K562 (cell line): ENCODE results near the gene ARMH4. TPM values are rescaled to one million over a fixed set of nuclear protein-coding genes. Genes with fewer than 3 reads are reported as not detected.

Experiments used
- ATAC-seq: fragments of 200-7000 bp; cut with Tn5 transposase; 3 replicates; pipeline ENCODE4 v1.9.1; 2020; ENCODE audit warnings: moderate library complexity
- BruUV-seq: library from RNA; stranded (reverse); fragments of 400-500 nt; replicated peaks from 2 replicates; lab custom pipeline; 2021; lab: Mats Ljungman, UMichigan
- CTCF ChIA-PET: fragments of 300-600 bp; formaldehyde crosslinking; extraction: SDS; loops from one replicate; lab custom pipeline; 2021; ENCODE audit warnings: low intra/inter-chr PET ratio; lab: Yijun Ruan, JAX
- POLR2A ChIA-PET: fragments of 300-600, 350-650 bp; sonication (Branson Sonifier 250); formaldehyde crosslinking; extraction: SDS; loops from one replicate; lab custom pipeline; 2021; ENCODE audit warnings: antibody characterized with exemption, inconsistent platforms; lab: Yijun Ruan, JAX
- DNase-seq, 4 experiments: peaks; one replicate each; pipeline versions ENCODE4 v3.0.0 to v3.0.0-alpha.2; 2011 to 2018; ENCODE audit warnings: low spot score in 3 of 4, mixed read lengths in 3 of 4; ENCODE audit errors: extremely low read depth in 1 of 4
- FAIRE-seq: peaks from 2 replicates; lab custom pipeline; 2011; peaks lifted over from hg19 to GRCh38; lab: Jason Lieb, UNC
- H2AFZ ChIP-seq: 2 replicates; pipeline ENCODE4 v1.6.0; 2011; ENCODE audit warnings: low read depth, low read length, control low read depth, inconsistent platforms
- H3K27ac ChIP-seq: fragments of 200-600 bp; 3 replicates; pipeline ENCODE4 v1.8.0; 2011; ENCODE audit warnings: low read depth, mild to moderate bottlenecking, control low read depth, inconsistent platforms, low read length, moderate library complexity, mixed read lengths; ENCODE audit errors: extremely low read depth
- H3K27me3 ChIP-seq, 2 experiments: fragments of 300-600 bp in 1 of 2; 2 replicates in 1 of 2; 3 replicates in 1 of 2; pipeline versions ENCODE4 v1.6.0 to v1.8.0; 2011; ENCODE audit warnings: inconsistent platforms in 2 of 2, low read length in 2 of 2, mild to moderate bottlenecking in 1 of 2, mixed read lengths in 1 of 2, moderate library complexity in 1 of 2; ENCODE audit not compliant: control insufficient read depth in 2 of 2, insufficient read depth in 2 of 2
- H3K36me3 ChIP-seq: fragments of 300-600 bp; 3 replicates; pipeline ENCODE4 v1.8.0; 2011; ENCODE audit warnings: mild to moderate bottlenecking, low read length, inconsistent platforms; ENCODE audit not compliant: control insufficient read depth, insufficient read depth
- H3K4me1 ChIP-seq, 2 experiments: fragments of 200-600 bp in 1 of 2; replicated peaks in 1 of 2; 2 replicates in 1 of 2; 3 replicates in 1 of 2; pipeline versions ENCODE4 v1.5.1 to v1.8.0; 2011; ENCODE audit warnings: inconsistent platforms in 2 of 2, low read length in 2 of 2, mild to moderate bottlenecking in 1 of 2, mixed read lengths in 1 of 2, moderate library complexity in 1 of 2; ENCODE audit not compliant: control insufficient read depth in 2 of 2, insufficient read depth in 2 of 2
- H3K4me2 ChIP-seq: 2 replicates; pipeline ENCODE4 v1.6.1; 2011; ENCODE audit warnings: low read length, control low read depth, inconsistent platforms, mixed read lengths; ENCODE audit not compliant: insufficient read depth
- H3K4me3 ChIP-seq: fragments of 200-600 bp; sonication (generic), shearing (Covaris generic); 2 replicates; pipeline ENCODE4 v1.5.1; 2016; ENCODE audit warnings: control low read depth, inconsistent platforms
- H3K79me2 ChIP-seq: fragments of 200-600 bp; 3 replicates; pipeline ENCODE4 v1.8.0; 2011; ENCODE audit warnings: low read length, inconsistent platforms; ENCODE audit not compliant: control insufficient read depth, insufficient read depth
- H3K9ac ChIP-seq, 2 experiments: 2 replicates each; pipeline versions ENCODE4 v1.6.0 to v1.6.1; 2011; ENCODE audit warnings: low read depth in 2 of 2, low read length in 2 of 2, control low read depth in 1 of 2, inconsistent platforms in 1 of 2, mild to moderate bottlenecking in 1 of 2, mixed read lengths in 1 of 2; ENCODE audit not compliant: insufficient read depth in 1 of 2
- H3K9me1 ChIP-seq: one replicate; pipeline ENCODE4 v1.6.0; 2011; ENCODE audit warnings: inconsistent platforms, mild to moderate bottlenecking, low read length, moderate library complexity; ENCODE audit not compliant: control insufficient read depth, insufficient read depth
- H3K9me3 ChIP-seq: replicated peaks from 2 replicates; pipeline ENCODE4 v1.5.1; 2011; ENCODE audit warnings: low read depth, low read length, inconsistent platforms; ENCODE audit not compliant: control insufficient read depth, insufficient read depth
- H4K20me1 ChIP-seq: replicated peaks from 2 replicates; pipeline ENCODE4 v1.6.1; 2011; ENCODE audit warnings: low read length, inconsistent platforms, mixed read lengths; ENCODE audit not compliant: control insufficient read depth, insufficient read depth
- CC2D1A ChIP-seq: fragments of 450-650 bp; IDR thresholded peaks from 2 replicates; pipeline ENCODE4 v1.6.1; 2017; ENCODE audit warnings: mild to moderate bottlenecking
- FOXP1 ChIP-seq: sonication (generic); formaldehyde crosslinking; IDR thresholded peaks from 2 replicates; pipeline ENCODE4 v1.8.0; 2022; ENCODE audit warnings: mild to moderate bottlenecking, missing genetic modification reagents
- GTF2E2 ChIP-seq: fragments of 200-800 bp; sonication (Bioruptor generic); IDR thresholded peaks from 2 replicates; pipeline ENCODE4 v1.6.1; 2016; ENCODE audit warnings: missing genetic modification characterization, missing compliant biosample characterization
- HDAC2 ChIP-seq: fragments of 450-650 bp; IDR thresholded peaks from 2 replicates; pipeline ENCODE4 v1.6.1; 2016; ENCODE audit warnings: mild to moderate bottlenecking
- ILF3 ChIP-seq: fragments of 450-650 bp; IDR thresholded peaks from 2 replicates; pipeline ENCODE4 v1.6.1; 2018; ENCODE audit warnings: antibody characterized with exemption, mild to moderate bottlenecking, moderate library complexity, borderline replicate concordance
- MLX ChIP-seq, 2 experiments: fragments of 450-650 bp in 1 of 2; sonication (generic) in 1 of 2; formaldehyde crosslinking; conservative IDR thresholded peaks; 2 replicates each; pipeline versions ENCODE4 v1.4.0 to v1.8.1; 2020 to 2022; ENCODE audit warnings: mild to moderate bottlenecking in 1 of 2, missing genetic modification reagents in 1 of 2
- NR4A1 ChIP-seq, 2 experiments: fragments of 250-450 bp in 1 of 2; fragments of 450-650 bp in 1 of 2; sonication (Bioruptor Pico) in 1 of 2; IDR thresholded peaks; 2 replicates each; pipeline versions ENCODE4 v1.4.0 to v1.6.1; 2016 to 2020; ENCODE audit warnings: mild to moderate bottlenecking in 2 of 2, missing compliant biosample characterization in 1 of 2, missing genetic modification characterization in 1 of 2, moderate library complexity in 1 of 2
- PCBP2 ChIP-seq: fragments of 200-400 bp; formaldehyde crosslinking; IDR thresholded peaks from 2 replicates; pipeline ENCODE4 v1.6.1; 2018; ENCODE audit warnings: low read length, low read depth, mild to moderate bottlenecking, moderate library complexity; ENCODE audit not compliant: poor library complexity, severe bottlenecking
- SIRT6 ChIP-seq: IDR thresholded peaks from one replicate; pipeline ENCODE4 v1.6.1; 2012; ENCODE audit warnings: low read depth, mild to moderate bottlenecking, control low read depth, inconsistent platforms, low read length, moderate library complexity
- SRSF3 ChIP-seq: fragments of 200-400 bp; formaldehyde crosslinking; IDR thresholded peaks from 2 replicates; pipeline ENCODE4 v1.6.1; 2016; ENCODE audit warnings: mild to moderate bottlenecking, low read length, moderate library complexity; ENCODE audit not compliant: insufficient read depth
- ZNF3 ChIP-seq: fragments of 250-450 bp; sonication (Bioruptor Pico); IDR thresholded peaks from 2 replicates; pipeline ENCODE4 v1.5.0; 2021; ENCODE audit warnings: mild to moderate bottlenecking, moderate library complexity
- ZNF707 ChIP-seq: fragments of 250-450 bp; sonication (Bioruptor Pico); conservative IDR thresholded peaks from 2 replicates; pipeline ENCODE4 v1.8.0; 2022; ENCODE audit warnings: inconsistent platforms, mild to moderate bottlenecking, moderate library complexity
- ZNF766 ChIP-seq: fragments of 200-800 bp; sonication (Bioruptor generic); conservative IDR thresholded peaks from 2 replicates; pipeline ENCODE4 v1.6.1; 2016; ENCODE audit warnings: missing genetic modification characterization, missing compliant biosample characterization
- WGBS: fragments of 100-300 bp; shearing (Covaris generic); methylation state at CpG from one replicate; pipeline ENCODE4 v1.1.6; 2016; ENCODE audit warnings: low coverage, mixed read lengths; ENCODE audit not compliant: insufficient coverage; ENCODE audit errors: missing lambda C conversion rate; 5-methylcytosine and 5-hydroxymethylcytosine counted together
- in situ Hi-C: fragments of 300-500 bp; cut with MboI; formaldehyde crosslinking; loops from 4 replicates; pipeline ENCODE4 v1.15.0; 2018; ENCODE audit warnings: inconsistent platforms, mixed read lengths
- intact Hi-C: fragments of 100-400 bp; cut with micrococcal nuclease; formaldehyde crosslinking; loops from 2 replicates; pipeline ENCODE4 v1.14.2; 2022
- polyA plus RNA-seq, 8 experiments: library from polyadenylated mRNA; depleted of rRNA in 4 of 8; stranded (reverse) in 5 of 8; unstranded in 3 of 8; fragments of >200 nt; fragmentation: Nextera tagmentation in 2 of 8; fragmentation: Illumina TruSeq in 1 of 8; extraction: Ambion mirVana in 2 of 8; extraction: Trizol in 1 of 8; gene quantifications; 2 replicates each; pipeline versions ENCODE4 v1.2.1 to v1.2.3, GENCODE V29; 2011 to 2014; ENCODE audit warnings: inconsistent platforms in 1 of 8, missing spikeins in 1 of 8
- total RNA-seq, 7 experiments: library from RNA; depleted of rRNA in 6 of 7; stranded (reverse); fragments of >200 nt in 6 of 7; fragmentation: Illumina TruSeq in 2 of 7; extraction: Trizol in 2 of 7; gene quantifications; 2 replicates each; pipeline versions ENCODE4 v1.2.1 to v1.2.3, GENCODE V29; 2011 to 2021; ENCODE audit warnings: low replicate concordance in 1 of 7
- TF ChIP-seq, protein P1 (sequence below): sonication (generic); formaldehyde crosslinking; IDR thresholded peaks from 2 replicates; pipeline ENCODE4 v1.8.0; 2022; ENCODE audit warnings: missing genetic modification reagents, mild to moderate bottlenecking, moderate library complexity, borderline replicate concordance
- TF ChIP-seq, protein P2 (sequence below), 2 experiments: fragments of 450-650 bp in 1 of 2; sonication (generic) in 1 of 2; formaldehyde crosslinking in 1 of 2; IDR thresholded peaks in 1 of 2; conservative IDR thresholded peaks in 1 of 2; 2 replicates each; pipeline versions ENCODE4 v1.6.1 to v1.8.1; 2016 to 2023; ENCODE audit warnings: mild to moderate bottlenecking in 2 of 2, moderate library complexity in 2 of 2, inconsistent platforms in 1 of 2, missing genetic modification reagents in 1 of 2

Gene ARMH4
- total and polyA plus RNA-seq, 9 of the 15 experiments (the other 6 are each of a cell fraction or from before 2014, with no cell fraction given), result 0.06 to 0.98 (median 0.07) TPM; not detected in 2

- 1% methylated on average over 8 of the region's 8 CpGs for WGBS
- Histone ChIP-seq H3K4me2 (no peak overlapping the region), H2AFZ (no peak overlapping the region), H4K20me1 (no peaks in the 10 kb centered on the region), H3K4me1 (no peaks in the 10 kb centered on the region), H3K27ac (no peak overlapping the region), H3K4me3 (no peak overlapping the region), H3K79me2 (no peaks in the 10 kb centered on the region), H3K9me3 (no peaks in the 10 kb centered on the region), H3K9me1 (no peaks in the 10 kb centered on the region), H3K9ac (no peak overlapping the region), H3K36me3 (no peaks in the 10 kb centered on the region), H3K27me3 (peaks cover 0 to 14% of the 10 kb centered on the region in 2 experiments; a peak in 3 of 5 replicates)
- DNase-seq (no peak), ATAC-seq (no peak), FAIRE-seq (no peak)
- CTCF ChIA-PET, result no interaction called here
- POLR2A ChIA-PET, result no interaction called here
- intact Hi-C loops (no loop called here), in situ Hi-C loops (no loop called here)
- BruUV-seq, result no TSS peak
- TF ChIP-seq CC2D1A, result no peak
- TF ChIP-seq MLX (CRISPR knock-in tag; conservative IDR thresholded peaks at IDR 0.05), result no peak
- TF ChIP-seq, protein P1, sequence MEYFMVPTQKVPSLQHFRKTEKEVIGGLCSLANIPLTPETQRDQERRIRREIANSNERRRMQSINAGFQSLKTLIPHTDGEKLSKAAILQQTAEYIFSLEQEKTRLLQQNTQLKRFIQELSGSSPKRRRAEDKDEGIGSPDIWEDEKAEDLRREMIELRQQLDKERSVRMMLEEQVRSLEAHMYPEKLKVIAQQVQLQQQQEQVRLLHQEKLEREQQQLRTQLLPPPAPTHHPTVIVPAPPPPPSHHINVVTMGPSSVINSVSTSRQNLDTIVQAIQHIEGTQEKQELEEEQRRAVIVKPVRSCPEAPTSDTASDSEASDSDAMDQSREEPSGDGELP (CRISPR knock-in tag), result no peak
- no peak for TF ChIP-seq ZNF766 (CRISPR knock-in tag)
- TF ChIP-seq GTF2E2 (tag), result no peak
- no peak for TF ChIP-seq PCBP2
- no peak for TF ChIP-seq ZNF707 (CRISPR knock-in tag)
- no peak for TF ChIP-seq ILF3
- TF ChIP-seq FOXP1 (CRISPR knock-in tag), result no peak
- TF ChIP-seq SIRT6, result no peak
- no peak for TF ChIP-seq ZNF3
- no peak for TF ChIP-seq HDAC2
- TF ChIP-seq, protein P2, sequence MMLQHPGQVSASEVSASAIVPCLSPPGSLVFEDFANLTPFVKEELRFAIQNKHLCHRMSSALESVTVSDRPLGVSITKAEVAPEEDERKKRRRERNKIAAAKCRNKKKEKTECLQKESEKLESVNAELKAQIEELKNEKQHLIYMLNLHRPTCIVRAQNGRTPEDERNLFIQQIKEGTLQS (IDR thresholded peaks at IDR 0.05), result no peak
- TF ChIP-seq, protein P2 (CRISPR knock-in tag; conservative IDR thresholded peaks at IDR 0.05), result no peak
- no peak for TF ChIP-seq NR4A1 (CRISPR knock-in tag; IDR thresholded peaks at IDR 0.05)
- TF ChIP-seq NR4A1 (tag; IDR thresholded peaks at IDR 0.05), result no peak
- no peak for TF ChIP-seq SRSF3
Observed at GRCh38 chr14:57982804-57983634, 169.0 kb downstream of the ARMH4 start.
